Measurements from ENCODE around the gene C1QL1.

- no peak for TF ChIP-seq CTCF (IDR thresholded peaks at IDR 0.05; ENCODE audit: low read length)
- no peak for TF ChIP-seq EZH2 (optimal IDR thresholded peaks at IDR 0.05; ENCODE audit: low read depth, low read length)
Observed at GRCh38 chr17:44941712-44942331, 26.3 kb downstream of the C1QL1 start.
